ENCODE data around the gene KCMF1. TPM values are rescaled to one million over a fixed set of nuclear protein-coding genes. Genes with fewer than 3 reads are reported as not detected.

Gene KCMF1
- total RNA-seq, 1 donor from 2014 or later: 88.8 TPM

- intact Hi-C loops (cut with DNase I): no loop called here
- DNase-seq (ENCODE audit: low spot score): no peak
Observed at GRCh38 chr2:84953535-84953934, 17.4 kb upstream of the KCMF1 start.

- DNase-seq (ENCODE audit: low spot score): no peak
- intact Hi-C loops (cut with DNase I): no loop called here
Observed at GRCh38 chr2:84954329-84954728, 16.6 kb upstream of the KCMF1 start.

GRCh38 chr2:84956334-84957297 is 14.3 kb upstream of the KCMF1 start:
- no peak for DNase-seq (ENCODE audit: low spot score)
- intact Hi-C loops (cut with DNase I): no loop called here

- DNase-seq (ENCODE audit: low spot score): no peak
- intact Hi-C loops (cut with DNase I): no loop called here
Observed at GRCh38 chr2:84957771-84958134, 13.2 kb upstream of the KCMF1 start.

- intact Hi-C loops (cut with DNase I): no loop called here
- DNase-seq (ENCODE audit: low spot score): no peak
Observed at GRCh38 chr2:84958135-84959059, 12.6 kb upstream of the KCMF1 start.

- intact Hi-C loops (cut with DNase I): no loop called here
- no peak for DNase-seq (ENCODE audit: low spot score)
Observed at GRCh38 chr2:84959095-84959565, 11.8 kb upstream of the KCMF1 start.

GRCh38 chr2:84959566-84960506 is 11.1 kb upstream of the KCMF1 start:
- intact Hi-C loops (cut with DNase I): no loop called here
- DNase-seq (ENCODE audit: low spot score): no peak

- no peak for DNase-seq (ENCODE audit: low spot score)
- intact Hi-C loops (cut with DNase I): no loop called here
Observed at GRCh38 chr2:84962917-84963316, 8.0 kb upstream of the KCMF1 start.

GRCh38 chr2:84963323-84963691 is 7.7 kb upstream of the KCMF1 start:
- intact Hi-C loops (cut with DNase I): no loop called here
- DNase-seq (ENCODE audit: low spot score): no peak

- no peak for DNase-seq (ENCODE audit: low spot score)
- intact Hi-C loops (cut with DNase I): no loop called here
Observed at GRCh38 chr2:84963692-84964405, 7.1 kb upstream of the KCMF1 start.

- intact Hi-C loops (cut with DNase I): no loop called here
- no peak for DNase-seq (ENCODE audit: low spot score)
Observed at GRCh38 chr2:84964406-84965191, 6.4 kb upstream of the KCMF1 start.

- DNase-seq (ENCODE audit: low spot score): no peak
Observed at GRCh38 chr2:84965192-84965516, 5.8 kb upstream of the KCMF1 start.

GRCh38 chr2:84965827-84966226 is 5.1 kb upstream of the KCMF1 start:
- intact Hi-C loops (cut with DNase I): no loop called here
- DNase-seq (ENCODE audit: low spot score): no peak

More at GRCh38 chr2:84965192-84965516, 5.8 kb upstream of the KCMF1 start:
- intact Hi-C loops (cut with DNase I): no loop called here

- intact Hi-C loops (cut with DNase I): no loop called here
- DNase-seq (ENCODE audit: low spot score): no peak
Observed at GRCh38 chr2:84966731-84967130, 4.2 kb upstream of the KCMF1 start.

GRCh38 chr2:84969511-84970209 is 1.3 kb upstream of the KCMF1 start:
- intact Hi-C loops (cut with DNase I): loop anchor here (5.0 kb wide), 1 partner anchor 62 kb away; the partner anchor contains the start of gene TMSB10

GRCh38 chr2:84970210-84970867 is 622 bp upstream of the KCMF1 start:
- intact Hi-C loops (cut with DNase I): loop anchor here (5.0 kb wide), 1 partner anchor 63 kb away; the partner anchor contains the start of gene TMSB10
- DNase-seq (ENCODE audit: low spot score): peak; percentile 84

More at GRCh38 chr2:84969511-84970209, 1.3 kb upstream of the KCMF1 start:
- no peak for DNase-seq (ENCODE audit: low spot score)
